GM19328 (cell line): ENCODE results near the gene CERK.

Source experiments
- ATAC-seq: cut with Tn5 transposase; IDR thresholded peaks from one replicate; pipeline ENCODE4 v1.9.1; 2021; ENCODE audit warnings: mild to moderate bottlenecking, moderate library complexity; ENCODE audit not compliant: unreplicated experiment

CERK gene

DNA sequence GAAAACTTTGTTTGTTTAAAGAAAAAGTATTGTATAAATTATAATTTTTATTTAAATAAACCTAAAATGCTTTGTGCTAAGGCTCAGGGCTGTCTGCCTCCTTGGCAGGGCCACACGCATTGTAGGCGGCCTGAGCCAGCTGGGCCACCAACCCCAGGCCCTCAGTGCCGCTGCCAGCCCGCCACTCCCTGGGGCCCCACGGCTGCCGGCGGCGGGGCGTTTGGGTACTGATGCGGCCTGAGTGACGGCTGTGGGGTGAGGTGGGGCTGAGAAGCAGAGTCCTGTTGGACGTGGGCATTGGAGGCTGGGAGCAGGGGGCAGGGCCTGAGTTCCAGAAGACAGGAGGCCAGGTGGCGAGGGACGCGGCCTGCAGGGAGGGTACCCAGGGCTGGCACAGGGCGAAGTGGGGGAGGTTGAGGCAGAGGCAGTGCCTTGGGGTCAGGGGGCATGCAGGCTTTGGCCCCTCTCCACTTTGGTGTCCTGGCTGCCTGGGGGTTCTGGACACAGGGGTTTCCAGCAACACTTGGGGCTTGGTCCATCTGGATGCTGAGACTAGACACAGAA is 58.3 kb downstream of the CERK start:
- ATAC-seq, result no peak

DNA sequence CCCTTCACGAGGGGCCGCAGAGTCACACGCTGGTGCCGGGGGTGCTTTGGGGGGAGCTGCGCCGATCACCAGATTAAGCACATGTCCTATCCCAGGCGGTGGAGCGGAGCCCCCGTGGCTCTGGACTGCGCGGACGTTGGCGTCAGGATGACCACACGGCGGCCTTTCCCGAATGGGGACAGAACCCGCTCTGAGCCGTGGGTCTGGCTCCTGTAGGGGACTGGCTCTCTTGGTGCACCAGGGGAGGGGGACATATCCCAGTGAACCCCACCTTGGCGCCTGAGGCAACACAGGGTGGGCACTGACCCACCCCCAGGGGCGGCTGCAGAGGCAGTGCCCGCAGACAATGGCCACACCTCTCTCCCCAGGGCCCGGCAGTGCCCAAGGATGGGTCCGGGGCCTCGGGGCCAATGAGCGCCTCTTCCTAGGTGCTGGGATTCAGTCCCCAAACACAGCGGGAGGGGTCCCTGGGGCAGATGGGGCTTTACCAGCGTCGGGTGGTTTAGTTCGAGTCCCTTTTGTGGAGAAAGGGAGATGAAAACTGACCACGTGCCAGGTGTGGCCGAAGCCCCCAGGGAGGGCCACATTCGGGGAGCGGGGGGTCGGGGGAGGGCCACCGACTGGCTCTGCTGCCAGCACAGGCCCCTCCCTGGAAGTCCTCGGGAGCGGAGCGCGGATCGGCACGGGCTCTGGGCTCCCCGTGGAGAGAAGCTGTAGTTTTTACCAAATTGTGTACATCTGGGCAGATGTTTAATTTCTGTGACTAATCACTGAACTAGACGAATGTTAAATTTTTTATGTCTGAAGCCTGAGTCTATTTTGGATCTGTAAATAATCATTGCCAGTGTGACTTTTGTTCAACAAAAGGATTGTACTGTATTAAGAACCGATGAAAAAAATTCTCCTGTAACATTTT is 59.0 kb downstream of the CERK start:
- ATAC-seq, result no peak

DNA sequence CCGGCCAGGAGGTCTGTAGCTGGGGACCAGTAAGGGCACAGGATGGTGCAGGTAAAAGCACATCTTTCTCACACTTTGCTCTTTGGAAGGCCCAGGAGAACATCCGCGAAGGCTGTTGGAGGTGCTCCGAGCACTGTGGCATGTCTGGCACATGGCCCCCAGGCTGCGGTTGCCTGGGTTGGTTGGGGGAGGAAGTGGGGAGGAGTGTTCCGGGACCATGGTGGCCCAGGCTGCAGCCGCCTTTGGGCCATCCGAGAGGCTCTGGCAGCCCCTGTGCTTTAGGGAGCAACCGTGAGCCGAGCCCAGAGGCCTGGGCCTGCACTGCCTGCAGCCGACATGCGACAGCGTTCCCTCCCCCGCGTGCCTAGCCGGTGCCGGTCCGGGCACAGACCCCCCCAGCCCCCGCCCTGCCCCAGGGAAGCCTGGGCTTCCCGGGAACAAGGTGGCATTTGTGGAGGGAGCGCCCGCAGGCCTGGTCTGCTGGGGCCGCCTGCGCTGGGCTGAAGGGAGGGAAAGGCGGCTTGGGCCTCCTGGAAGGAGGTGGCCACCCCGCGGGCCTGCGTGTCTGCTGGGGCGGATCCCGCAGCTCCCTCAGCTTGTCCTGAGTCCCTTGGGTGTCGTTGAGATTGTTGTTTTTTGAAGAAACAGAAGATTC is 59.9 kb downstream of the CERK start:
- no peak for ATAC-seq

DNA sequence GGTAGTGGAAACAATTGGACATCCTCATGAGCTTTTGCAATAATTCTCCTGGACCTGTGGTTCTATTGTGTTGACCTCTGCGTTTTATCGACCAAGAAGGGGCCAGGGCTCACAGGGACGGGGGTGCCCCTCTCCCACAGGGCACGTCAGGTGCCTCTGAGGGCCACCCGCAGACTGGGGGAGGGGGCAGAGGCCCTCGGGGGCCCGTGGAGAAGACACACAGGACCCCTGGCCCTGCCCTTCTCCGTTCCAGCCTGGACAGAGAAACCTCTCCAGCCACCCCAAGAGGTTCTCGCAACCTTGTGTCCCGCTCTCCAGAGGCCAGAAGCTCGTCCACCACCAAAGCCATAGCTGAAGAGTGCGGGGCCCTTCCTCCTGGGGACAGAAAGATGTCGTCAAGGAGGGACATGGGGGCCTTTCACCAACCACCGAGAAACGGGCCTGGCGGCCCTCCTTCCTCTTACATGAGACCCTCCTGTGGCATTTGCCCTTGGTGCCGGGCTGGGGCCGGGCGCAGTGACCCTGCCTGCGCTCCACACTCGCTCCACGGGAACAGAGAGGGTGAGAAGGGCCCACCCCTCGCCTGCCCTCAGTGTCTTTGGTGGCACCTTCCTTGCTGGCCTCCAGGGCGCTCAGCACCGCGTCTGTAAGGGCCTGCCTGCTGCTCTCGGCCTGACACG is 60.6 kb downstream of the CERK start:
- ATAC-seq, result no peak

DNA sequence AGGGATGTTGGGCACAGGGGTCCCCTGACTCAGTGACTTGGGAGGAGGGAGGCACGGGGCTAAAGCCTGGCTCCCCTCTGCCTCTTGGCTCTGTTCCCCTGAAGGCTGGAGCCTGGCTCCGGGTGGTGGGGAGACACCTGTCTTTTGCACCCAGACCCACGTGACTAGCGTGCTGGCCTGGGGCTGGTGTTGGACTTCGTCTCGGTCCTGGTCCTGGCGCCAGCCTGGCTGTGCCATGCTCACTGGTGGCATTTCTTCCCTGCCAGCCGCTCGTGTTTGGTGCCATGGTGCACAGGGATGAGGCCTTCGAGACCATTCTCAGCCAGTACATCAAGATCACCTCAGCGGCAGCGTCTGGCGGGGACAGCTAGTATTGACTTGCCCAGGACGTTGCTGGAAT is 61.2 kb downstream of the CERK start:
- no peak for ATAC-seq

DNA sequence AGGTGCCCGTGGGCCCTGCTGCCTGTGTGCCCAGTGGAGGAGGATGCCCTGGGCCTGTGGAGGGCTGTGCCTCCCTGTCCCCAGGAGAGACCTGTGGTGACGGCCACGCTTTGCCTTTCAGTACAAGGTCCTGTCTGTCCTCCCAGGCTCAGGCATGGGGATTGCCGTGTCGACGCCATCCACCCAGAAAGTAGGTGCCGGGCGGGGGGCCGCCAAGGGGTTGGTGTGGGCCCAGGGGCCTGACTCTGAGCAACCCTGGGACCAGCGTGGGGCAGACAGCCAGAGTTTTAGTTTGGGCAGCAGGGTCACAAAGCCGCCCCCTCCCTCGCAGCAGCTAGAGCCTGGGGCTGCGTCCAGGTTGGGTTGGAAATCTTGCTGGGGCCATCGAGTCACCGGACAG is 61.6 kb downstream of the CERK start:
- ATAC-seq, result no peak

DNA sequence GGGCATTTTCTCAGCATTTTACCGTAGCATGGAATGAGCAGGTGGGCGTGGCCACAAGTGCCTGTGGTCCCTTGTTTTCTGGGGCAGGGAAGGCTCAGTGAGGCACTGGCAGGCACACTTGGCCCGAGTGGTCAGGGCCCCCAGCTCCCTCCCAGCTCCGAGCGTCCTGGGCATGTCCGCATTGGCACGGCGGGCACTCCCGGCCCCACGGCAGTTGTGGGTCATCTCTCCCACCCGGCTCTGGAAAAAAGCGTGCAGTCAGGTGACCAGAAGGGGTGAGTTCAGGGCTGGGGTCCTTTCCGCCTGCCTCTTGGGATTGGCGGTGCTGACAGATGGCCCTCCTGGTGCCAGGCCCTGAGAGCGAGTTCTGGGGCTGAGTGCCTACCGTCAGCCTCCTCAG is 62.1 kb downstream of the CERK start:
- ATAC-seq, result no peak

DNA sequence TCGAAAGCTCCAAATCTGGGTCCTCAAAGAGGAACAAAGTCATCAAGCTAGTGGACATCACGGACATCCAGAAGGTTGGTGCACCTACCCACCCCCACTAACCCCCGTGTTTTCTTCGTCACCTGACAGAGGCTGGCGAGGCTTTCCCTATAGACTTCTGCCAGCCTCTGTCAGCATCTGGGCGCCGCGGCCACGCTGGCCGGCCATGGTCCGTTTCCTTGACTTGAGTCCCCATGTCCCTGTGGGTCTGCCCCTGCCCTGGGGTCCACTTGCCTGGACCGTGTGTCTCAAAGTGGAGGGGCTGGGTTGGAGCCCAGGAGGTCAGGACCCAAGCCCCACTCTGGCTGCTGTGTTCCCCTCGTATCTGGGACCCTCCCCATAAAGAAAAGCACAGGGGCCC is 62.6 kb downstream of the CERK start:
- ATAC-seq, result no peak

DNA sequence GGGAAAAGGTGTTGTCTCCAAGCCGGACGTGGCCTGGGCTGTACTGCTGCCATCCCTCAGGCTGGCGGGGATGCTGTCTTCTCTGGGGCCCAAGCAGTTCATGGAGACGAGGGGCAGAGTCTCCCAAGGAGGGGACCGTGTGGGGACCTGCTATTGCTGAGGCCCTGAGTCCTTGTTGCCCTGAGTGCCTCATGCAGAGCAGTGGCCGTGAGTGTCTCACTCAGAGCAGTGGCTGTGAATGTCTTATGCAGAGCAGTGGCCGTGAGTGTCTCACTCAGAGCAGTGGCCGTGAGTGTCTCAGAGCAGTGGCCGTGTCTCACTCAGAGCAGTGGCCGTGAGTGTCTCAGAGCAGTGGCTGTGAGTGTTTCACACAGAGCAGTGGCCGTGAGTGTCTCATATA is 63.1 kb downstream of the CERK start:
- no peak for ATAC-seq

DNA sequence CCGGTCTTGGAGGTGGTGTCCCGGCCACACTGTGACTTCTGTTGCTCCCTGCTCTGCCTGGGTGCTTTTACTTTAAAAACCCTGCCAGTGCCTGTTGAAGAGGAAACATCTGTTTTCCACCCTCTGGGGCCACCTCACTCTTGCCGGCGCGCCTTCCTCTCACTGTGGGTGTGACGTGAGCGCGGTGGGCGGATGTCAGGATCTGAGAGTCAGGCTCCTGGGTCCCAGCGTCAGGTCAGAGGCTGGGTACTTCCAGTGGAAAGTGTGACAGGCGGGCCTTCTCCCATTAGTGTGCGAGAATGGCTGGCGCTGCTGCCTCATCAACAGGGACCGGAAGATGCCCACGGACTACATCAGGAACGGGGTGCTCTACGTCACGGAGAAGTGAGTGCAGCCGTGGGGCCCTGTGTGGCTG is 63.7 kb downstream of the CERK start:
- no peak for ATAC-seq

DNA sequence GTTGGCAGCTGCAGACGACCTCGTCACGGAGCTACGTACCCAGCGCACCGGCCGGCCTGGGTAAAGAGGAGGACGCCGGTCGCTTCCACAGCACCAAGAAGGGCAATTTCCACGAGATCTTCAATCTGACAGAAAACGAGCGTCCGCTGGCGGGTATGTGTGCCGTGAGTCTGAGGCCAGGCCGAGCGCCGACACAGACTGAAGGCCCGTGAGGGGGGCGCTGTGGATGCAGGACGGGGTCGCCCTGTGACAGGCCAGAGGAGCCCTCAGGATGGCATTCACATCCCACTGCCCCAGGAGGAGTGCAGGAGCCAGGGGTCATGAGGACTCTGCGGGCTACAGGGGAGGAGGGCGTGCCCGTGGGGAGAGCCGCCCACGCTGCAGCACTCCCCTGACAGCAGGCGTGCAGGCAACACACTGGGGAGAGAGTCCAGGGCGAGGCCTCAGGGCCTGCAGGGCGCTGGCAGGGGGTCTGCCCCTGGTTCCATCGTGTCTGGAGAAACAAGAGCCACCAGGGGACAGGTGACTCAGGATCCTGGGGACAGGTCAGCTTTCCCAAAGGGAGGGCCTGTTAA is 64.3 kb downstream of the CERK start:
- ATAC-seq, result no peak

DNA sequence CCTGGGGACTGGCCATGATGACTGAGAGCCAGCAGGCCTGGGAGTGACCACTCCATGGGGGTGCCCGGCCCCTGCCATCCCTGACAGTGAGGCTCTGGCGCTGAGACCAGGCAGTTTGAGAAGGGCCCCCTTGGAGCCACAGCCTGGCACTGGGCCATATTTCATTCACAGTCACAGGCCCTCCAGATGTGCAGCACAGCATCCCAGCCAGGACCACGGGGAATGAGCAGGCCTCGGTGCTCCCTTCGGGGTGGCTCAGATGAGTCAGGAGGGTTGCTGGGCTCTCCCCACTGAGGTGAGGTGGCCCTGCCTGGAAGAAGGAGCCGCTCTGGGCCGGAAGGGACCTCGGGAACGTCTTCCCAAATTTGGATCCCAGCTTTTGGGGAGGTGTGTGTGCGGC is 64.8 kb downstream of the CERK start:
- ATAC-seq, result no peak

DNA sequence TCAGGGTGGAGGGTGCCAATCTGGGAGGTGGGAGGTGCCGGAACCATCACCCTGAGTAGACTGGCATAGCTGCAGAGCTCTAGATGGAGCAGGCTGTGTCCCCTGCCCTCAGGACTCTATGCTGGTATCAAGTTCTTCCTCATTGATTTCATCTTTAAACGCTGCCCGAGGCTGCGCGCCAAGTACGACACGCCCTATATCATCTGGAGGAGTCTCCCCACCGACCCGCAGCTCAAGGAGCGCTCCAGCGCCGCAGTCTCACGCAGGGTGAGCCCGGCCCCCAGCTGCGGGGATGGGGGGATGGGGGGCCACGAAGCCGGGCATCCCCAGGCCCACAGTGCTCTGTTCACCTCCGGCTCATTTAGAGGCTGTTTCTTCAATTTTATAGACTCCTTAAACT is 65.3 kb downstream of the CERK start:
- ATAC-seq, result no peak

DNA sequence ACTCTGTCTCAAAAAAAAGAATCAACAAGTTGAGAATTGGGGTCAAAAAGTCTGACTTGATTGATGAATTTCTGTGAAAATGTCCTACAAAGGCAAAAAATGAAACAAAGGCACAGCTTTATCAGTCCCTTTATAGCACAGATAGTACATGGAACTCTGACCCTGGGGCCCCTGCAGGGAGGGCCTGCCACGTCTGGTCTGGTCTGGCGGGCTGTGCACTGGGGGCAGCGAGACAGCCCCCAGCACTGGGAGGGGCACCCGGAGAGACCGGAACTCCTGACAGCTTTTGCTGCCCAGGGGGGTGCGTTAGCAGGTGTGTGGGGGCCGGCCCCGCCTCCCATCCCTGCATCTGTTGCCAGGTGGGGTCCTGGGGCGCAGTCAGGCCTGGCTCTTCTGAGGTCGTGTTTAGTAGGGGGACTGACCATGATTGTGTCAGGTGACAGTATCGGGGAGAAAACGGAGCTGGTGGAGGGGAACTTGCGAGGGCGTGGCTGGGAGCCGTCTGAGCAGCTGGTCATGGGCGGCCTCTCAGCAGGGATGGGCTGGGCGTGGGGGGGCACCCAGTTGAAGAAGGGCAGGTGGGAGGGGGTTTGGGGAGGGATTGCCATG is 66.1 kb downstream of the CERK start:
- no peak for ATAC-seq

DNA sequence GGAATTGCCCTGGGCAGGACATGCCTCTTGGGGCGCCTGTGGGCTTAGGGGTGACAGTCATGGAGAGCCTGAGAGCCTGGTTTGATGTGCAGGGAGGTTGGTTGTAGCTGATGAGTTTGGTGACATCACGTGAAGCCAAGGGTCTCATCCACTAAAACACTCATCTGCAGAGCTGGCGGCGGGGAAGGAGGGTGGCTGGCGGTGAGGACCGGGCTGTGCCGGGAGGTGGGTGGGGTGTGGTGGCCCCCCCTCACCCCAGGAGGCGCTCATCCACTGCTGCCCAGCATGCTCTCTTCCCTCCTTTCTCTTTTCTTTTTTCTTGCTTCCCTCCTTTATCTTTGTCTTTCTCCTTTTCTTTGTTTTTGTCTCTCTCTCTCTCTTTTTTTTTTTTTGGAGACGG is 68.9 kb downstream of the CERK start:
- ATAC-seq, result no peak

DNA sequence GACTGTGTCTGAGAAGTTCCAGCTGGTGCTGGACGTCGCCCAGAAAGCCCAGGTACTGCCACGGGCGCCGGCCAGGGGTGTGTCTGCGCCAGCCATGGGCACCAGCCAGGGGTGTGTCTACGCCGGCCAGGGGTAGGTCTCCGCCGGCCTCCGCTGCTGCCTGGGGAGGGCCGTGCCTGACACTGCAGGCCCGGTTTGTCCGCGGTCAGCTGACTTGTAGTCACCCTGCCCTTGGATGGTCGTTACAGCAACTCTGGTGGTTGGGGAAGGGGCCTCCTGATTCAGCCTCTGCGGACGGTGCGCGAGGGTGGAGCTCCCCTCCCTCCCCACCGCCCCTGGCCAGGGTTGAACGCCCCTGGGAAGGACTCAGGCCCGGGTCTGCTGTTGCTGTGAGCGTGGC is 69.9 kb downstream of the CERK start:
- no peak for ATAC-seq

DNA sequence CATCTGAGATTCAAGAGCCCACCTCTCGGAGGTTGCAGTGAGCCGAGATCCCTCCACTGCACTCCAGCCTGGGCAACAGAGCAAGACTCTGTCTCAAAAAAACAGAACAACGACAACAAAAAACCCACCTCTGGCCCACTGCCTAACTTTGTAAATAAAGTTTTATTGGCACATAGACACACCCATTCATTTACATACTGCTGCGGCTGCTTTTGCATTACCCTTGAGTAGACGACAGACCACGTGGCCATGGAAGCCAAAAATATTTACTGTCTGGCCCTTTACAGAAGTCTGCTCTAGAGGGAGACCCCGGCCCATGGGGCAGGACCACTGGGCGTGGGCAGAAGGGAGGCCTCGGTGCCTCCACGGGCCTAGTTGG is 70.8 kb downstream of the CERK start:
- no peak for ATAC-seq

DNA sequence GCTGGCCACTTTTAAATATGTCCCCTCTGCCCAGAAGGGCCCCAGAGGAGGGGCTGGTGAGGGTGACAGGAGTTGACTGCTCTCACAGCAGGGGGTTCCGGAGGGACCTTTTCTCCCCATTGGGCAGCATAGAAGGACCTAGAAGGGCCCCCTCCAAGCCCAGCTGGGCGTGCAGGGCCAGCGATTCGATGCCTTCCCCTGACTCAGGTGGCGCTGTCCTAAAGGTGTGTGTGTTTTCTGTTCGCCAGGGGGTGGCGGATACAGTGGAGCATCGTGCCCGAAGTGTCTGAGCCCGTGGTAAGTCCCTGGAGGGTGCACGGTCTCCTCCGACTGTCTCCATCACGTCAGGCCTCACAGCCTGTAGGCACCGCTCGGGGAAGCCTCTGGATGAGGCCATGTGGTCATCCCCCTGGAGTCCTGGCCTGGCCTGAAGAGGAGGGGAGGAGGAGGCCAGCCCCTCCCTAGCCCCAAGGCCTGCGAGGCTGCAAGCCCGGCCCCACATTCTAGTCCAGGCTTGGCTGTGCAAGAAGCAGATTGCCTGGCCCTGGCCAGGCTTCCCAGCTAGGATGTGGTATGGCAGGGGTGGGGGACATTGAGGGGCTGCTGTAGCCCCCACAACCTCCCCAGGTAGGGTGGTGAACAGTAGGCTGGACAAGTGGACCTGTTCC is 71.3 kb downstream of the CERK start:
- no peak for ATAC-seq

DNA sequence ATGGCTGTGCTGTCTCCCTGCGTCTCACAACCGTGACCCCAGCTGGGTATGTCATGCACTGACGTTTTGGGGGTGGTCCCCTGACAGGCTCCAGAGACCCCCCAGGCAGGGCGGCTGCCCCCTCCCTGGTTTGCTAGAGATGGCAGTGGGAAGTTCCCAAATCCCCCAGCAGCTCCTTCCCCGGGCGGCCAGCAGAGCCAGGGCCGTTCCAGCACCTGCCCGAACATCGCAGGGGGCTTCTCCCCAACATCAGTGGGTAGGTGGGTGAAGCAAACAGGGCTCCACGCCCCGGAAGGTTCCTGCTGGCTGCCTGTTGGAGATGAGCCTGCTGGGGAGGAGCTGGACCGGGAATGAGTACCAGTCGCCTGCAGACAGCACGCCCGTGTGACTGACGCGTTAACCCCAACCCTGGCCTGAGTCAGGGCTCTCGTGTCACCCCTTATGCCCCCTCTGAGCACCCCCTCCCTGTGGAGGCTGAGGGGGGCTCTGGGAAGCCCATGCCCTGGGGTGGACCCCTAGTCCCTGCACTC is 72.2 kb downstream of the CERK start:
- ATAC-seq, result no peak

DNA sequence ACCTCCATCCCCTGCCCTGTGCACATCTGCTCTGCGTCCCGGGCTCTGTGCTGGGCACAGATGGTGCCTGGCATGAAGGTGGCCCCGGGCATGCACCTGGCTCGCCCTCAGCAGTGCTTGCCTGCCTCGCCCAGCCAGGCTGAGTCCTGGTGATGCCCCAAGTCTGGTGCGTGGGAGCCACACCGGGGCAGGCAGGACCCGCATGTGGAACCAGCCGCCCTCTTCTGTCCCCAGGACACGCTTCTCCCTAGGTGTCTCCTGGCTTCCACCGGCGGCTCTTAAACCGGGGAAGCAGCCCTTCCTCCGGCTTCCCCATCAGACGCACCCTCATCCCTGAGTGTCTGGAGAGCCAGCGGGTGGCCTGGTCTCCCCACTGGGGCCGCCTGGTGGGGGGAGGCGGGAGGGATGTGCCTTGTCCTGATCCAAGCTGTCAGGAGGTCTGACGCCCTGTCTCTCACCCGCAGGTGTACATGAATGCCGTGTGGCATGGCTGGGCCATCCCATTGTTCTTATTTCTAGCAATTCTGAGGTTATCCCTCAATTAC is 72.8 kb downstream of the CERK start:
- ATAC-seq, result no peak
